ENCODE results near the gene NUTF2.

The NUTF2 gene

GRCh38 chr16:67917140-67917851 lies 70.6 kb downstream of the NUTF2 start:
- no peak for DNase-seq (ENCODE audit: extremely low read depth in 1 of 2, low read depth in 1 of 2)

- DNase-seq (ENCODE audit: extremely low read depth in 1 of 2, low read depth in 1 of 2), result no peak
These were observed 71.1 kb downstream of the NUTF2 start for GRCh38 chr16:67917852-67918236.

GRCh38 chr16:67919622-67920221 lies 73.0 kb downstream of the NUTF2 start:
- DNase-seq (ENCODE audit: extremely low read depth in 1 of 2, low read depth in 1 of 2), result no peak

Measured in activated CD8-positive, alpha-beta memory T cell treated with anti-CD3 and anti-CD28 coated beads for 1 hour (primary cell).